NCI-H69 (cell line): ENCODE measurements around the gene MPHOSPH9.
"Not testable (repeated sequence)": the region's sequence is repeated elsewhere in the genome, so short reads cannot be mapped to it uniquely, and the experiment has no call there.

Source experiments
- DNase-seq: peaks from one replicate; lab custom pipeline; 2025; lab: John Stamatoyannopoulos, UW

The MPHOSPH9 gene

GRCh38 chr12:123254853-123255446 is 22.0 kb upstream of the MPHOSPH9 start:
- DNase-seq, result no peak

- peak; percentile 64 for DNase-seq
Measured at GRCh38 chr12:123253641-123254459, 20.9 kb upstream of the MPHOSPH9 start.

- peak; percentile 92 for DNase-seq
Measured at GRCh38 chr12:123252365-123252764, 19.4 kb upstream of the MPHOSPH9 start.

- peak; percentile 49 for DNase-seq
Measured at GRCh38 chr12:123251403-123252076, 18.6 kb upstream of the MPHOSPH9 start.

GRCh38 chr12:123250471-123251383 is 17.8 kb upstream of the MPHOSPH9 start:
- peak; percentile 97 for DNase-seq

- not testable (repeated sequence) for DNase-seq
Measured at GRCh38 chr12:123248996-123249741, 16.2 kb upstream of the MPHOSPH9 start.

GRCh38 chr12:123248129-123248528 is 15.2 kb upstream of the MPHOSPH9 start:
- DNase-seq, result not testable (repeated sequence)

- no peak for DNase-seq
Measured at GRCh38 chr12:123245678-123246077, 12.7 kb upstream of the MPHOSPH9 start.

- DNase-seq, result peak; percentile 19
Measured at GRCh38 chr12:123243671-123244262, 10.8 kb upstream of the MPHOSPH9 start.

GRCh38 chr12:123242116-123242904 is 9.4 kb upstream of the MPHOSPH9 start:
- DNase-seq, result peak; percentile 97

- no peak for DNase-seq
Measured at GRCh38 chr12:123238961-123239360, 6.0 kb upstream of the MPHOSPH9 start.

GRCh38 chr12:123238330-123238682 is 5.4 kb upstream of the MPHOSPH9 start:
- DNase-seq, result no peak

GRCh38 chr12:123237646-123238329 is 4.8 kb upstream of the MPHOSPH9 start:
- peak; percentile 71 for DNase-seq

- peak; percentile 50 for DNase-seq
Measured at GRCh38 chr12:123233505-123234308, 766 bp upstream of the MPHOSPH9 start.

- no peak for DNase-seq
Measured at GRCh38 chr12:123232472-123232806, 502 bp downstream of the MPHOSPH9 start.

- peak; percentile 92 for DNase-seq
Measured at GRCh38 chr12:123231931-123232330, 1.0 kb downstream of the MPHOSPH9 start.

- DNase-seq, result no peak
Measured at GRCh38 chr12:123229051-123229450, 3.9 kb downstream of the MPHOSPH9 start.

- DNase-seq, result no peak
Measured at GRCh38 chr12:123227581-123228258, 5.2 kb downstream of the MPHOSPH9 start.
